ENCODE data around the gene RECQL5.
"Not testable (repeated sequence)": the region's sequence is repeated elsewhere in the genome, so short reads cannot be mapped to it uniquely, and the experiment has no call there.

The RECQL5 gene

DNA sequence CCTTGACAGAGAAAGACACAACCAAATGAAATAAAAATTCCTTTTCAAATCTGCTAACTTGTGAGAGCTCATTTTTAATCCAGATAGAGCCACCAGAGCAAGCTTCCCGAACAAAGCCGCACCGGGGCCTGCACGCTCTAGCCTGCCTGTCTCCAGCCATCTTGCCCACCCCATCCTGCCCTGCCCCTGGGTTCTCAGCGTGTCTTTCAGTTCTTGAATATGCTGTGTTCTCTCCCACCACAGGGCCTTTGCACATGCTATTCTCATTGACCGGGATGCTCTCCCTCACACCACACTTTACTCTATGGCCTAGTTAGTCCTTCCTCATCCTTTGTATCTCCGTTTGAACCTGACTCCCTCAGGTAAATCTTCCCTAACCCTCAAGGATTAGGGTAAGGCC, 19.0 kb downstream of the RECQL5 start:
- DNase-seq (ENCODE audit: low read depth): no peak

DNA sequence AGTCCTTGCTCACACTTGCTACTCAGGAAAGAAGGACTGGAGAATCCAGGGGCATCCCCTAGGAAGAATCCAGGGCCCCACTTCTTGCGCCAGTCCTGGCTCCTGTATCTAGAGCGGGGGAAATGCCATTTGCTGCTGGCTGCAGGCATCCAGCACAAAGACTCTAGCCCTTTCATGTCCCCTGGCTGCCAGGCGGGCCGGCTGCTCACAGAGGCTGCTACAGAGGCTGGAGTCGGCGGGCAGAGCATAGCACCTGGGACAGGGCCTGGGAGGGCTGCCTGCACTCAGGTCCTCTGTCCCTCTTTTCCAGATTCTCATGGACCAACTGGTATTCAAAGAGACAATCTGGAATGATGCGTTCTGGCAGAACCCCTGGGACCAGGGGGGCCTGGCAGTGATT, 19.9 kb downstream of the RECQL5 start:
- no peak for DNase-seq (ENCODE audit: low read depth)

DNA sequence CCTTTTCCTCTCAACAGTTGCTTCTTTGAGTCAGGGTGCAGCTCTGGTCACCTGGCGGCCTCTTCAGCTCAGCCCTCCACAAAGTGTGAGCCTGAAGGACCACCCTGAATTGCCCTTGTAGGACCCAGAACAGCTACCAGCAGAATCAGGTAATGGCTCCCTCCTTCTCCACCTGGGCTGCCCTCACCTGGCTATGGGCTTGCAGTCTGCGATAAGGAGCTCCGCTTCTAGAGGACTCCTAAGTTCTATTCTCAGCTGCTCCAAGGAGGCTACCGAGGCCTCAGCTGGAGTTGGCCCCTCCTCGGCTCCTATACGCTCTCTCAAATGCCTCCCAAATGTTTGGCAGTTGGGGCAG, 20.3 kb downstream of the RECQL5 start:
- no peak for DNase-seq (ENCODE audit: low read depth)

DNA sequence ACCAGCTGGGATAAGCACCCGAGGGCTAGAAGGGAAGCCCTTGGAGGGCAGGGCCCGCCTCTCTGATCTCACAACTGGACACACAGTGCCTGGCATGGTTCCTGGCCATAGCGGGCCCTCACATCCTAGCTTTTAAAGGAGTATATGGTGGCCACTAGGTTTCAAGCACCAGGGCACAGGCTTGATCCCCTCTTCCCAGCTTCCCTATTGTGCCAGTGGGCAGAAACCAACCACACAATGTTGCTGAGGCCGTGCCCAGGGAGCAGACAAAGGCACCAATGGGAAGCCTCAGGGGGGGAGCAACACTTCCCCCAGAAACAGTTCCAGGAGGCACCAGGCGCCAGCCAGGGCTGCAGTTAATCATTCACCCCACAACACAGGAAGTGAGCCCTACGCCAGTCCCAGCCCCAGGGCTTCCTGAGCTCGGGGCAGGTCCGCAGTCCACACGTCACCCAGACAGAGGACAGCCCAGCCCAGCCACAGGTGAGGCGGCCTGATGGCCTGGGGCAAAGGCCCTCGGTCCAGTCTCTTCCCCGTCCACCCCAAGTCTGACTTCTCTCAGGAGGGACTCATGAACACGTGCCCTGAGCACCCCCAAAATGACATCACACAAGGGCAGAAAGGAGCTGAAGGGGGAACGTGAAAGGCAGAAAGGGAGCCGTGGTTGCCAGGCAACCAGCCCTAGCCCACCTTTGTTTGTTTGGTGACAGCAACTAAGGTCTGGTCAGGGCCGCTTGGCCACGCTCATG, 20.9 kb downstream of the RECQL5 start:
- no peak for DNase-seq (ENCODE audit: low read depth)

DNA sequence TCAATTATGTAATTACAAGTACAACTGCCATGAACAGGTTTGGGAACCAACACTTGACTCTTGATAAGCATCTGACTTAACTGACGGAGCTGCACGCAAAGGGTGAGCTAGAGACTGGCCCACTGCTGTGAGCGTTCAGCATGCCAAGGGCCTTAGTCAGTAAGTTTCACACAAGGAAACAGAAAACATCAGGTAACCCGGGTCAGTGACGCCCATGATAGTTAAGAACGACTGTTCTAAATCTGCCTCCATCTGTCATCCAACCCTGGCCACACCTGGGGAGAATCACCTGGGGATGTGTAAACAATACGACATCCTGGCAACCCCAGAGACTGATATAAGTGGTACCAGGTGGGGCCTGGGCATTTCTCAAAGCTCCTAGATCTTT, 21.5 kb downstream of the RECQL5 start:
- no peak for DNase-seq (ENCODE audit: low read depth)

DNA sequence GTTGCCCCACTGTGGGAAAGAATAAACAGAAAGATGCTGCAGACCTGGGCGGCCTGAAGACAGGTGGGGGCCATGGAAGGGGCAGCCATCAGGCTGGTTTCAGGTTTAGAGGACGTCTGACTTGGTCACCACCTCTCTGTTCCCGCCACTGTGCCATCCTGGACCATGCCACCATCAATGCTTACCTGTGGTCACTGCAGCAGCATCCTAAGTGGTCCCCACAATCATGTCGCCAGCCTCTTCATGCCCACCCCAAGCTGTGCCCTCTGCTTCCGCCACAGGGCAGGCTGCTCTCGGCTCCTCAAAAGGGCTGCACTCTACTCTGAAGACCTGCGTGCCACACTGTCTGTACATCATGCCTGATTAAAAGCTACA, 23.3 kb downstream of the RECQL5 start:
- DNase-seq (ENCODE audit: low read depth): no peak

DNA sequence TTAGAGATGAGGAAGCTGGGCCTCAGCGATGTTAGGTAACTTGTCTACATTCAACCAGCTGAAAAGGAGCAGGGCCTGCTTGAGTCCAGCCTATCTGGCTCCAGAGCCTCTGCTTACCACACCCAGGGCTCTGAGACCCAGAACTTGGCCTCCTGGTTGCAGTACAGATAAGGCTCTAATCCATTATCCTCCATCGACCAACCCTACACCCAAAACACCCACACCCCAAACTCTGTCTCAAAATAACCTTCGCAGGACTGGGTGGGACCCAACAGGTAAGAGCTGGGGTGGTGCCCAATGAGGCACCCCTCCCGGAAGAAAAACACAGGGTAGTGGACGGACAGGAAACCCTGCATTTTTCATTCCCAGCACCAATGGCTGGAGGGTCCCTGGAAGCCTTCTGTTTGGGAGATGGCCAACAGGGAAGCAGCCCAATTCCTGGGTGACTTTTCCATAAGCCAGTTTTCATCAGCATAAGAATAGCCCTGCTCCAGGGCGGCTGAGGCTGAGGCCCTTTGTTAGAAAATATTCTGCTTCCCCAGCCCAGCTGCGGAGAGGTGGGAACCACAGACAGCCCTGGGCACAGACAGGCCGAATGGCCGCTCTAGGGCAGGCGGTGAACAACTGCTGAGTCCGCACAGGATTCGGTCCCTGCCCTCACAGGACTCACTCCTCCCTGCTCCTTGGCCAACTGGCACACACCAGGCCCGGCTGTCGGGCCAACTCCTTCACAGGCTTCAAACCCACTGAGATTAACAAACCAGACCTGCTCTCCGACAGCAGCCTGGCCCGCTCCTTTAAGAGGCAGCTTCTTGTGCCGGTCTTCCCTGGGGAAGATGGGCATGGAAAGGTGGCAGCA, 23.9 kb downstream of the RECQL5 start:
- DNase-seq (ENCODE audit: low read depth): no peak

DNA sequence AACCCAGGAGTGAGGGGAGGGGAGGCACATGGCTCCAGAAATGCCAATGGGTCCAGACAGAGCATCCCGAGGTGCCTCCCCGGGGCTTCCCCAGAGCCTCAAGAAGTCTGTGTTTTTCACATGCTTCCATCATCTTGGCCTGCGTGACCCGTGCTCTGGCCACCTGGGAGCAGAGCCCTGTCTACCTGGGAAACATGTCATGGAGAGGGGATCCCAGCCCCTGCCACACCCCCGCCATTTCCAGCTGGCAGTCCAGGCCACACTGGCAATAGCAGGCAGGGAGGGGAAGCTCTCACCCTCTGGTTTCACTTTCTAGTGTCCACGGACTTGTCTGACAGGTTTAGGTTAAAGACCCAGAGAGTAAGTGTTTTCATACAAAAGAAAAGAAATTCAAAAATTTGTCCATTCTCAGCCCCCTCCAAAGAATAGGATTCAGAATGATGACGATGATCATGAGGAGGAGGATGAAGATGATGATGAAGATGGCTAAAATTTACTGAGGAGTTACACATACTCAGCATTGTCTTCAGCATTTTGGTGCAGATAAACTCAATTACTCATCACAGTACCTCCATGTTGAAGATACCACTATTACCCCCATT, 24.7 kb downstream of the RECQL5 start:
- DNase-seq (ENCODE audit: low read depth): no peak

DNA sequence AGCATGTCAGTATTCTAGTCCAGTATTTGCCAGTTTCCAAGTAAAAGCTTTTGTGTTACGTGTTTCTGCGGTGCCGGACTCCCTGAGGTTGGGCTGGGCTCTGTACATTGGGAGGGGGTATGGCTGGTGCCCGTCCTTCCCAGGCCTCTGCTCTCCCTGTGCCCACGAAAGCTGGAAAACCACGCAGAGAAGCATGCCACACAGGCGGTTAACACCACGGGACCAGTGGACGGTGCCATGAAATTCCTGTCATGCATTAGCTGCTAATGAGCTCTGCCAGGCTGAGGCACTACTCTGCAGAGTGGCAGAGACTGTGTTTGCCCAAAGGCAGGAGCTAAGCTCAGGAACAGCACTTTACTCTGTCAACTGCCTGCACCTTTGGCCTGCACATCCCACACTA, 25.6 kb downstream of the RECQL5 start:
- DNase-seq (ENCODE audit: low read depth): no peak

DNA sequence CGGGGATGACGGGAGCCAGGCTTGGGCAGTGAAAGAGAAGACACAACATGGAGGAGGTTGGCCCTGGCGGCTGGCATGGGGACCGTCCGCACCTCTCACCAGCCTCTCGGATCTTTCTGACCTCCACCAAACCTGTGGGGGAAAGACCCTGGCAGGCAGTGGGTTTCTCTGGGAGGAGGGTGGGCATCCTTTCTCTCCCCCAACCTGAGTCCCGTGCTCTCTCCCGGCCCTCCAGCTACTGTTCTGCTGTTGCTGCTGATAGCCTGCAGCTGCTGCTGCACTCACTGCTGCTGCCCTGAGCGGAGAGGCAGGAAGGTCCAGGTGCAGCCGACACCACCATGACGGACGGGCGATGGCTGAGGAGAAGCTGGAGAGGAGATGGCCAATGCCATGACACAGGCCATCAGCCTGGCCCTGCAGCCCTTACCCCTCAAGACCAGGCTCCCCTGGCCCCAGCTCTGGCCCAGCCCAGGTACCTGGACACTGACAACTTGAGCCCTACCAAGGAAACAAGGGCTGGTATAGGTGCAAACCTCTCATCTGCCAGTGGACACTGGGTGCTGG, 26.3 kb downstream of the RECQL5 start:
- DNase-seq (ENCODE audit: low read depth): no peak

DNA sequence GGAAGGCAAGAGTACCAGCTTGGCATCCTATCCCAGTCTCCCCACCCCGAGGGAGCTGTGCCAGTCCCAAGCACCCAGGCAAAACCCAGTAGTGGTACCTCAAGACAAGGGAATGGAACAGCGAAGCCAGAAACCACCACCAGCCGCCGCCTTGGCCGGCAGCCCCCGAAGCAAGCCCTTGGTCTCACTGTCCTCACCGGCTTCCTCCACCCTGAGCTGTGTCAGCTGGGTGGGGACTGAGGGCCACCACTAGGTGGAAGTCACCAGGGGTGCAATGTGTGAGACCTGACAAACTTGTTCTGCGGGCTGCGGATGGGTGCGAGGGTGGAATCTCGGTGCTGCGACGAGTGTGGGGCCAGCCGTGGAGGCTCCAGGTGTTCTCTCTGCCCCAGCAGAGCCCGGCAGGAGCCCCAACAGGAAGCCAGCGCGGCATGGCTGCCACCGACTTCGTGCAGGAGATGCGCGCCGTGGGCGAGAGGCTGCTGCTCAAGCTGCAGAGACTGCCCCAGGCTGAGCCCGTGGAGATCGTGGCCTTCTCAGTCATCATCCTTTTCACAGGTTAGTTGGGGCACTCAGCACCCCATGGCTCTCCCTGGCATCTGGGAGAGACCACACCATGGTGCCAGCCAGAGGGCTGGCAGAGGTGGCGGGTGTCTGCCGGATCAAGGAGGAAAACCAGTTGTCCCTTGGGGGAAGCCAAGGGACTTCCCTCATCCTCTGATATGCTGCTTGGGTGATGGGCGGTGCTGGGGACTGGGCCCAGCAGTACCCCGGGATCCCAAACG, 27.0 kb downstream of the RECQL5 start:
- DNase-seq (ENCODE audit: low read depth): no peak

DNA sequence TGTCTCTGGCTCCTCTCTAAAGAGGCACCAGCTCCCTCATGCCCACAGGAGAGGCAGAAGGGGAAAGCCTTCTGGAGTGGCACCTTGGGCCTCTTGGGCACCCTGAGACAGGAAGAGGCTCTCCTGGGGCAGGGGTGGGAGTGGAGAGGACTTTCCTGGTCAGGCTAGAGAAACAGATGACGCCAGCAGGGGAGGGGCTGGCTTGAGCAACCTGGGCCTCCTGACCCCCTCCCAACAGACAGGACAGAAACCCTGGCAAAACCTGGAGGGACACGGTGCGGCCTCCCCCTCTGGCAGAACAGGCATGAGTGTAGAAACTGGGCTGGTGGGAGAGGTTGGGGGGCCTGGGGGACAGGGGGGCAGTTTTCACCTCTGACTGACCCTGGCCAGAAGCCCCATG, 27.6 kb downstream of the RECQL5 start:
- no peak for DNase-seq (ENCODE audit: low read depth)

DNA sequence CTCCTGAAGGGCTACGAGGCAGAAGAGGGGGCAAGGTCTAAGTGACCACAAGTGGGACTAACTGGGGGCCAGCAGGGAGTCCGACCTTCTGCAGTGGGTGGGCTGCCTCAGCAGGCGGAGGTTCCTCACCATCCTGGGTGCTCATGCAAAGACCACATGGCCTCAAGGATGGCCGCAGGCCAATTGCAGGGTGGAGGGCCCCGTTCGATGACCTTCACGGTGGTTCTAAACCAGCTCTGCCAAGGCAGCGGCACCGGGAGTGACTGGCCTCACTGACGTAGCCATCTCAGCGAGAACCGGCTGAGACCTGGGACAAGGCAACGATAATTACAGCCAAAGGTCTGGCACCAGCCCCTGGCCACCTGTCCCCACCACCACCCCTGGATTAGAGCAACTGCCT, 28.1 kb downstream of the RECQL5 start:
- DNase-seq (ENCODE audit: low read depth): no peak

DNA sequence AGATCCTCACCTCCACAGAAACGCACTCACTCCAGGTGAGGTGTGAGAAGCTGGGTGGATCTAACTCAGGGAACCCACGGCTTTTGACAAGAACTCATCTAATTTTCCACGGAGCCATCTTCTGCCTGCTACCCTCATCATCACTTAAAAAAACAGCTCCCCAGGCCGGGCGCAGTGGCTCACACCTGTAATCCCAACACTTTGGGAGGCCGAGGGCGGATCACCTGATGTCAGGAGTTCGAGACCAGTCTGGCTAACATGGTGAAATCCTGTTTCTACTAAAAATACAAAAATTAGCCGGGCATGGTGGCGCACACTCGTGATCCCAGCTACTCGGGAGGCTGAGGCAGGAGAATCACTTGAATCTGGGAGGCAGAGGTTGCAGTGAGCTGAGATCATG, 28.9 kb downstream of the RECQL5 start:
- DNase-seq (ENCODE audit: low read depth): not testable (repeated sequence)

DNA sequence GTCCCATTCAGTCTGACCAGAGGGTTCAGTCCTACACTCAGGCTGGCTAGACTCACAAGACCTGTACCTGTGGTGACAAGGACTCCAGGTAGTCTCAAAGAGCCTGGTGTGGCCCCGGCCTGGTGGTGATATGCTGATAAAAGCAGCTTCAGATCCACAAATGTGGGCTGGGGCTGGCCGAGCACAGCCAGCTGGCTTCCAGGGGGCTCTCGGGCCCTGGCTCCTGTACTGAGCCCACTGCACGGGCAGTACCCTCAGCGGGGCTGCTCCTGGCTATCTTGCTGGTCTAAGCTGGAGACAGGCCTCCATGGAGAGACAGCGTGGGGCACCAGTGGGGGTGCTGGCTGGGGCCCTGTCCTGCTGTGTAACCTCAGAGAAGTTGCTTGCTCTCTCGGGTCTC, 29.4 kb downstream of the RECQL5 start:
- DNase-seq (ENCODE audit: low read depth): no peak

DNA sequence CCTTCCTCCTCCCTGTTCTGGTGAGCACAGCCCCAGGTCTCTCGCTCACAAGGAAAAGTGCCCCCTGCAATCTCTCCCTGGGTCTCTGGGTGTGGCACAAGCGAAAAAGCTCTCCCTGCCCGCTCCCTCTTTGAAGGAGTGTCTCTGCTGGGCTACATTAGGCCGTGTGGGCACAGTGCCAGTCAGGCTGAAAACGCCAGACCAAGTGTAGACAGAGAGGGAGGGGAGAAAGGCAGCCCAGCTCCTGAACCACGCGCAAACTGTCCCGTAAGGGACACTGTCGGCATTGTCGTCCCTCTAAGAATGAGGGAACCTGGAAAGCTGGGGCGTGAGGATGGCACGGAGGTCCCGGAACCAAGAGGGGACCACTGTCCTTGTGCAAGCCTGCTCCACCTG, 29.8 kb downstream of the RECQL5 start:
- no peak for DNase-seq (ENCODE audit: low read depth)

DNA sequence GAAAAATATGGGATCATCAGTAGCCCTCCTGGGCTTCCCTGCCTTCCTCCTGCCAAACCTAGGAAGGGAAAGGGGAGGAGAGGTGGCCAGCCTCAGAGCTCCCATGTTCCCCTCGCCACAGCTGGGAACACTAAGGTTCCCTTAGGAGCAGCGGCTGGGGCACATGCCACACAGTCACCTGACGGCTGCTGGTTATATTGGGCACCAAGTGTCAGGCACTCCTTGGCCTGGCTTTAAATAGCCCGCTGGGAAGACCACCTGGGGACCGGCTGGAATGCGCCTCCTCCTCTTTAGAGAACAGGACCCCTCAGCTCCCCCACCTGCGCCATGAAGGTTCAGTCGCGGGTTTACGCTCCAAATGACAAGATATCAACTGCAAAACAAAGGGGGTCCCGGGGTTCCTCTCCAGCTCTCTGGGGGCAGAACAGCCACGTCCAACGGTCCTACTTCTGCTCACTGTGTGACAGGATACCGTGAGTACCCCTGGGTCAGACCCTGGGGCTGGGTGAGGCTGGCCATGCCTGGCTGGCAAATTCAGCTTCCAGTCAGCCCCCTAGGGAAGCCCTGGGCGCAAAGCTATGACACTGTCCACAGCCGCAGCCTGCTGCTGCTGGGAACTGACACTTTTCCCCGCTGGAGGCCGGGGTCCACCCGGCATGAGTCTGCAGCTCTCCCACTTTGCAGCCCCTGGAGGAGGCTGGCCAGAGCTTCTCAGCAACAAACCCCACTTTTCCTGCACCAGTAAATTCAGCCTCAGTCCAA, 30.4 kb downstream of the RECQL5 start:
- DNase-seq (ENCODE audit: low read depth): no peak

DNA sequence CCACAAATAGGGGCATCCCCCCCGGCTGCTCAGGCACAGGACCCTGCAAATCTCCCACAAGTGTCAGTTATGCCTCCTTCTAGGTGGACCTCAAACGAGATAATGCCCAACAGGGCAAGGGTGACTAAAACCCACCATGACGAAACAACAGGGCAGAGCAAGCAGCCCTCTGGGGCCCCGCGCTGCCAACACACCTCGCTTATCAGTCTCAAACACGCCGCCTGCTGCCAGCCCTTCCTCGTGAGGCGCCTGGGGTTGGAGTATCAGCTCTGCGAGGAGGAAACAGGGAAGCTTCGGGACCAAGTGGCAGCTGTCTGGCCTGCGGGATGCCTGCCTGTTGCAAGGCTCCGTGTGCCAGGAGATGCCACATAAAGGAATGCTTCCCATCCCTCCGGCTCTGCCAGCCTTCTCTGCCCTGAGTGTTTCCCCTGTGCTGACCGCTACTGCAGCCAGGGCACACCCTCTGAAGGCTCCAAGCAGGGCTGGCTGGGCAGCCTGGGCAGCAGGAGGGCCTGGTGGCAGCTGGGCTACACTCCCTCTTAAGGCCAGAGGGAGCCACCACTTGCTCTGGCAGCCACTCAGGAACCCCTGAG, 31.2 kb downstream of the RECQL5 start:
- DNase-seq (ENCODE audit: low read depth): no peak

DNA sequence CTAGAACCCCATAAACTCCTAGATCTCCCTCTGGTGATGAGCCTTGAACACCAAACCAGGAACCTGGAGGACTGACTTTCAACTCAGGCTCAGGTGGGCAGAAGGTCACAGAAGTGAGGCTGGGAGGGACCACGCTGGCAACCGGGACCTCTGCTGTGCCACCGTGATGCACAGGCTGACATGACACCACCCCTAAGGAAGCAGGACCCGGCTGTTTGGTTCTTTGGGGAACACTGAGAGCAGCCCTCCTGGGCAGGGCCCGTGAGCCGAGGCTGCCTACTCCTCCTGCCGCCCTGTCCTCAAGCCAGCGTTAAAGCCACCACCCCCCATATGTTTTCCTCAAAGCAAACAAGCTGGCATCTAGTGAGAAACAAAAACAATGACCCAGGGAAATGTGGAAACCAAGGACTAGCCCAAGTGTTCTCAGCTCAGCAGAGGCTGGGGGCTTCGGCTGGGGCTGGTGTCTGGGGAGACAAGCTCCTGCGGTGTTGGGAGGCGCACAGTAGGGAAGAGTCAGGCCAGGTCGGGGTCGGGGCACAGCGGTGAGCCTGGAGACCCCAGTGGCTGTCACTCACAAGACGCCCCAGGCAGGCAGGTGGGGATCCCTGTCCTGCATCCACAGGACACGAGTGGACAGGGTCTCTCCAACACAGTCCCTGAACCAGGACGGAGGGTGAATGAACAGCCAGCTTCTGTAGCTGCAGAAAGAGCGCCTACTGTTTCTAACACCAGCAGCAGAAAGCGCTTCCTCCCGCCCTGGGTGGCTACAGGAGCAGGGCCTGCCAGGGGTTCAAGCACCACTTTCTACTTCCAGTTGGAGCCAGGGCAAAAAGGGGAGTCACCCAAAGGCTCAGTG, 32.0 kb downstream of the RECQL5 start:
- no peak for DNase-seq (ENCODE audit: low read depth)

DNA sequence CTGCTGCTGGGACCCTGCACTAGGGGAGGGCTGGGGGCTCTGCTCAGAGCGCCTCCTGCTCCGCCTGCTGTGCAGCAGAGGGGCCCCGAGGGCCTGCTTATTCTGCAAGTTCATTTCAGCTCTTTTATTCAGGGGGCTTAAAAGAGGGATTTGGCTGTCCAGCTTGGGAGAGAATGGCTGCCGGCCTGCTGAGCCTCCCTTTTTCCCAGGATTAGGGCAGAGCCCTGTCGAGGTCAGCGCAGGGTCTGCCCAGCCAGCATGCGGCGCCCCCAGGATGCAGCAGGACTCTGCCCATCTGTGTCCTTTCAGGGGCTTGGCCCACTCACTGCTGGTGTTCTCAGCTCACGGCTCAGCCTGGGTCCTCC, 32.6 kb downstream of the RECQL5 start:
- no peak for DNase-seq (ENCODE audit: low read depth)
